Prostate gland (tissue), 2 donors: ENCODE data around the gene AHCTF1. TPM values are rescaled to one million over a fixed set of nuclear protein-coding genes. Genes with fewer than 3 reads are reported as not detected.

Experiments used
- DNase-seq: peaks from one replicate; pipeline ENCODE4 v3.0.0-alpha.2; 2019; ENCODE audit warnings: low spot score
- H3K27ac ChIP-seq, 2 donors: fragments of 200-600 bp; sonication (generic); 2 replicates each; pipeline ENCODE4 v1.5.1; 2017 to 2019
- H3K27me3 ChIP-seq: fragments of 200-600 bp; sonication (generic); replicated peaks from 2 replicates; pipeline ENCODE4 v1.5.1; 2019; ENCODE audit not compliant: insufficient read depth
- H3K36me3 ChIP-seq, 2 donors: fragments of 200-600 bp; sonication (generic); 1 replicate in 1 of 2; 2 replicates in 1 of 2; pipeline versions ENCODE4 v1.5.1 to v1.8.1; 2017 to 2019
- H3K4me1 ChIP-seq: fragments of 200-600 bp; sonication (generic); replicated peaks from 2 replicates; pipeline ENCODE4 v1.5.1; 2019
- H3K4me3 ChIP-seq, 2 donors: fragments of 200-600 bp; sonication (generic); 2 replicates each; pipeline ENCODE4 v1.5.1; 2017 to 2019
- H3K9me3 ChIP-seq: fragments of 200-600 bp; sonication (generic); 2 replicates; pipeline ENCODE4 v1.5.1; 2017
- POLR2A ChIP-seq: fragments of 450-650 bp; IDR thresholded peaks from one replicate; pipeline ENCODE4 v1.6.1; 2016; ENCODE audit warnings: antibody characterized with exemption, mild to moderate bottlenecking
- POLR2AphosphoS5 ChIP-seq: sonication (generic); formaldehyde crosslinking; IDR thresholded peaks from one replicate; pipeline ENCODE4 v1.6.1; 2017; ENCODE audit warnings: antibody characterized with exemption
- WGBS: methylation state at CpG from one replicate; pipeline ENCODE4 v1.1.5; 2018; 5-methylcytosine and 5-hydroxymethylcytosine counted together
- intact Hi-C: fragments of 100-400 bp; cut with DNase I; formaldehyde crosslinking; loops from one replicate; pipeline ENCODE4 v1.14.2; 2022
- total RNA-seq, 2 donors: library from RNA; depleted of rRNA; stranded (reverse); fragments of >200 nt; gene quantifications; one replicate each; pipeline ENCODE4 v1.1.0, GENCODE V29; 2016
- TF ChIP-seq, protein P1 (sequence below), 4 experiments: fragments of 200-600 bp in 2 of 4; fragments of 450-650 bp in 2 of 4; sonication (generic) in 2 of 4; IDR thresholded peaks; 1 replicate in 3 of 4; 2 replicates in 1 of 4; pipeline ENCODE4 v1.5.1; 2016 to 2019; ENCODE audit warnings: antibody characterized with exemption in 4 of 4, mild to moderate bottlenecking in 2 of 4, moderate library complexity in 2 of 4

Gene AHCTF1
- total RNA-seq, 2 donors from 2014 or later: 22.5 to 39.6 TPM

DNA sequence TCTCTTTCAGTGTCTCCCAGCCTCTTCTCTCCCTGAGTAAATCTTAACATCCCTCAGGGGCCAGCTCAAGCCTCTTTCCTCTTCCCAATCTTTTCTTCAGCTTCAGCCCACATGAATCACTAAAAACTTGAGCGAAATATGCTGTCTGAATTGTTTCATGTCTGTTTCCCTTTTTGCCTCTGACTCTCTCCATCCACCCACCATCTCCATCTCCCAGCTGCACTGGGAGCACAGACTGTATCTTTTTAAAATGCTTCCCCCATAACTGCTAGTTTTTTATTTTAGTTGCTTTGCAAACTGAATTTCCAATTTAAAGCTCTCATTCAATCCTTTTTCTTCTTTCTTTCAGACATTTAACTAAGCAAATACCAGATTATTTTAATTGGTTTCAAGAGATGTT is 3.0 kb upstream of the AHCTF1 start:
- H3K27ac ChIP-seq: no peak overlapping the region
- intact Hi-C loops: loop anchor here (10.0 kb wide), 1 partner anchor 170 kb away; the partner anchor contains the start of gene ZNF669
- peaks cover 3% of the 10 kb centered on the region for H3K4me1 ChIP-seq
- no peaks in the 10 kb centered on the region for H3K27me3 ChIP-seq
- TF ChIP-seq POLR2A (no peak), POLR2AphosphoS5 (no peak)
- TF ChIP-seq, protein P1, sequence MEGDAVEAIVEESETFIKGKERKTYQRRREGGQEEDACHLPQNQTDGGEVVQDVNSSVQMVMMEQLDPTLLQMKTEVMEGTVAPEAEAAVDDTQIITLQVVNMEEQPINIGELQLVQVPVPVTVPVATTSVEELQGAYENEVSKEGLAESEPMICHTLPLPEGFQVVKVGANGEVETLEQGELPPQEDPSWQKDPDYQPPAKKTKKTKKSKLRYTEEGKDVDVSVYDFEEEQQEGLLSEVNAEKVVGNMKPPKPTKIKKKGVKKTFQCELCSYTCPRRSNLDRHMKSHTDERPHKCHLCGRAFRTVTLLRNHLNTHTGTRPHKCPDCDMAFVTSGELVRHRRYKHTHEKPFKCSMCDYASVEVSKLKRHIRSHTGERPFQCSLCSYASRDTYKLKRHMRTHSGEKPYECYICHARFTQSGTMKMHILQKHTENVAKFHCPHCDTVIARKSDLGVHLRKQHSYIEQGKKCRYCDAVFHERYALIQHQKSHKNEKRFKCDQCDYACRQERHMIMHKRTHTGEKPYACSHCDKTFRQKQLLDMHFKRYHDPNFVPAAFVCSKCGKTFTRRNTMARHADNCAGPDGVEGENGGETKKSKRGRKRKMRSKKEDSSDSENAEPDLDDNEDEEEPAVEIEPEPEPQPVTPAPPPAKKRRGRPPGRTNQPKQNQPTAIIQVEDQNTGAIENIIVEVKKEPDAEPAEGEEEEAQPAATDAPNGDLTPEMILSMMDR (IDR thresholded peaks at IDR 0.05): no peak
- H3K4me3 ChIP-seq: no peak overlapping the region
- no peaks in the 10 kb centered on the region for H3K9me3 ChIP-seq
- no peak for DNase-seq
- H3K36me3 ChIP-seq: no peaks in the 10 kb centered on the region
- 82% methylated on average over 1 of the region's 1 CpG for WGBS

DNA sequence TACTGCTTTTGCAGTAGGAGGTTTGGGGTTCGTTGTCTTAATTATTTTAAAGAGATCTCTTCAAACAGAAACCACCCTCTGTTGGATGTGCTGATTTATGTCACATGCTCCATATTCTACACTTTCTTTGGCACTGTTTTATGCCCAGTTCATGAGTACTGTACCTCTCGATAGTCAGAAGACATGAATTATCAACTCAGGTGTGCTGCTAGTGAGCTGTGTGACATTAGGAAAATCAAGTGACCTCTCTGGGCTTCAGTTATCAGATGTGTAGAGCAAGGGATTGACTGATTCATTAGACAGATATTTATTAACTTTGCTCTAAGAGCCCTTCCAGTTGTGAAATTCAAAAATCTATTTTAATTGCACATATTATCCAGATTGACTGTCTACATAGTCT is 2.1 kb upstream of the AHCTF1 start:
- H3K27me3 ChIP-seq: no peaks in the 10 kb centered on the region
- no peak for DNase-seq
- TF ChIP-seq POLR2A (no peak), POLR2AphosphoS5 (no peak)
- TF ChIP-seq, protein P1 (IDR thresholded peaks at IDR 0.05): no peak
- intact Hi-C loops: loop anchor here (10.0 kb wide), 1 partner anchor 171 kb away; the partner anchor contains the start of gene ZNF669
- H3K4me3 ChIP-seq: no peak overlapping the region
- no peaks in the 10 kb centered on the region for H3K36me3 ChIP-seq
- H3K27ac ChIP-seq: no peak overlapping the region
- H3K4me1 ChIP-seq: peaks cover 3% of the 10 kb centered on the region
- H3K9me3 ChIP-seq: no peaks in the 10 kb centered on the region
- 62% methylated on average over 2 of the region's 2 CpGs for WGBS

DNA sequence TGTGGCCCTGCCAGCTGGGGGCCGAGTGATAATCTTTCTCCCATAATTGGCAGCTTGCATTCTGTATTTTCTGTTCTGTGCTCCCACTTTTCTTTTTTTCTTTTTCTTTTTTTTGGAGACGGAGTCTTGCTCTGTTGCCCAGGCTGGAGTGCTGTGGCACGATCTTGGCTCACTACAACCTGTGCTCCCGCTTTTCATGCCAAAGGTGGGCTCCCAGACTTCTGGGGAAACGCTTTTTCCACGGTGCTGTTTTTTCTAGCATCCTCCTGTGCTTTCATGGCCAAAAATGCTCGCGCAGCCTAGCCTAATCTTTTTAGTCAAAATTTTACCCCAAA is 585 bp upstream of the AHCTF1 start:
- WGBS: 11% methylated on average over 8 of the region's 8 CpGs
- Histone ChIP-seq H3K9me3 (no peaks in the 10 kb centered on the region), H3K4me1 (peaks cover 3% of the 10 kb centered on the region), H3K27me3 (no peaks in the 10 kb centered on the region), H3K4me3 (peak overlapping the region; percentile 96 to 98), H3K27ac (peak overlapping the region; percentile 92 to 97), H3K36me3 (no peaks in the 10 kb centered on the region)
- intact Hi-C loops: loop anchor here (10.0 kb wide), 1 partner anchor 172 kb away; the partner anchor contains the start of gene ZNF669
- no peak for DNase-seq
- TF ChIP-seq POLR2AphosphoS5 (no peak), POLR2A (no peak)
- TF ChIP-seq, protein P1 (IDR thresholded peaks at IDR 0.05): no peak

DNA sequence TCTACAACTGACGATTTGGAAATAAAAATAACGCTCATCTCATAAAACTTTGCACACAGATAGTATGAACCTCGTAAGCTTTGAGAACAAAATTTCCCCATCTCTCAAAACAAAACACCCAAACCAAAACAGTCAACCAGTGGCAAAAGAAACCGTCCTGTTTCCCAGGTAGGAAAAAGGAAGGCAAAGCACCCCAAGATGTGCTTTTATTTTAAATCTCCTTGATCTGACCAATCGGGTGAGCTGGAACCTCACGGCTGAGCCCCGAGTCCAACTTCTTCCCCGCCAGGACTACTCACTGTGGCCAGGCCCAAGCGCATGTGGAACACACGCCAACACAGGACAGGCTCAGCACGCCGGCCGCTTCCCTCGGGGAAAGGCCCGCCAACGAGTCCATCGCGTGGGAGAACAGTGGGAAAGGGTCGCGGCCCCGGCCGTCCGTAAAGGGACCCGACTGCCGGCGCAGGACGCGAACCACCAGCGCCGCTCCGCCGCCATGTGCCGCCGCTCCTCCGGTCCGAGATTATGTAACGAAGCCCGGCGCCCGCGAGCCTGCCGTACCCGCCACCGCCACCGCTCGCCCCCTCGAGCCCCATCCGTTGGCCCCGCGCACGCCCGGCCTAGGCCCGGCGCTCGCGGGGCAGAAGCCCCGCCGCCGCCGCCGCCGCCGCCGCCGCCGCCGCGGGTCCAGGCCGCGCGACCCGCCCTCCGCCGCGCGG is 759 bp downstream of the AHCTF1 start:
- DNase-seq: peak; percentile 48
- Histone ChIP-seq H3K4me3 (peak overlapping the region; percentile 96 to 98), H3K9me3 (no peaks in the 10 kb centered on the region), H3K27me3 (no peaks in the 10 kb centered on the region), H3K4me1 (peaks cover 3% of the 10 kb centered on the region), H3K27ac (peak overlapping the region; percentile 92 to 97), H3K36me3 (no peaks in the 10 kb centered on the region)
- intact Hi-C loops: loop anchor here (10.0 kb wide), 1 partner anchor 174 kb away; the partner anchor contains the start of gene ZNF669
- WGBS: under 1% methylated on average over 33 of the region's 76 CpGs
- TF ChIP-seq POLR2A (no peak), POLR2AphosphoS5 (peak; percentile 6)
- TF ChIP-seq, protein P1 (IDR thresholded peaks at IDR 0.05): no peak
